ENCODE data around the gene CDKL5.
A peak's percentile ranks its signal among the peaks of the same experiment; 100 is the strongest.

Gene CDKL5

GRCh38 chrX:18652636-18653035 is 227.2 kb downstream of the CDKL5 start:
- peak; percentile 4 for DNase-seq

- DNase-seq = peak; percentile 63
Observed at GRCh38 chrX:18654875-18655836, 229.7 kb downstream of the CDKL5 start.

GRCh38 chrX:18661273-18661672 is 235.9 kb downstream of the CDKL5 start:
- DNase-seq = no peak

- no peak for DNase-seq
Observed at GRCh38 chrX:18664947-18665346, 239.5 kb downstream of the CDKL5 start.

GRCh38 chrX:18666614-18667013 is 241.2 kb downstream of the CDKL5 start:
- DNase-seq = no peak

- no peak for DNase-seq
Observed at GRCh38 chrX:18668071-18668835, 242.8 kb downstream of the CDKL5 start.

- peak; percentile 96 for DNase-seq
Observed at GRCh38 chrX:18672008-18672407, 246.6 kb downstream of the CDKL5 start, which contains the start of gene RS1. Gene RS1, minus strand, starts transcription at chrX:18672108. Its CDS starts 40 bp downstream, at chrX:18672068.

- no peak for DNase-seq
Observed at GRCh38 chrX:18674417-18674787, 249.0 kb downstream of the CDKL5 start.

GRCh38 chrX:18674788-18675735 is 249.7 kb downstream of the CDKL5 start:
- DNase-seq = peak; percentile 89

- DNase-seq = peak; percentile 27
Observed at GRCh38 chrX:18676050-18676449, 250.6 kb downstream of the CDKL5 start.

- peak; percentile 81 for DNase-seq
Observed at GRCh38 chrX:18676470-18676869, 251.1 kb downstream of the CDKL5 start.

- no peak for DNase-seq
Observed at GRCh38 chrX:18677161-18677869, 251.9 kb downstream of the CDKL5 start.

GRCh38 chrX:18681996-18682395 is 256.6 kb downstream of the CDKL5 start:
- peak; percentile 61 for DNase-seq

- DNase-seq = no peak
Observed at GRCh38 chrX:18682979-18683387, 257.6 kb downstream of the CDKL5 start.

GRCh38 chrX:18687856-18688495 is 262.6 kb downstream of the CDKL5 start:
- DNase-seq = no peak

- DNase-seq = no peak
Observed at GRCh38 chrX:18691431-18691830, 266.0 kb downstream of the CDKL5 start.

GRCh38 chrX:18692541-18692940 is 267.1 kb downstream of the CDKL5 start:
- DNase-seq = peak; percentile 97

GRCh38 chrX:18696653-18697052 is 271.2 kb downstream of the CDKL5 start:
- DNase-seq = no peak

GRCh38 chrX:18698737-18699650 is 273.6 kb downstream of the CDKL5 start:
- DNase-seq = no peak
